ENCODE results near the gene CRYGN. TPM values are rescaled to one million over a fixed set of nuclear protein-coding genes. Genes with fewer than 3 reads are reported as not detected.

The CRYGN gene
- total and polyA plus RNA-seq, 9 of the 15 experiments (the other 6 are each of a cell fraction or from before 2014, with no cell fraction given) = not detected

GRCh38 chr7:151446412-151446811 is 6.5 kb upstream of the CRYGN start:
- intact Hi-C loops (cut with micrococcal nuclease) (loop anchor here (5.0 to 10.0 kb wide), 2 partner anchors 34 to 52 kb away; partner anchors contain the start of gene WDR86), in situ Hi-C loops (cut with MboI) (loop anchor here (5.0 kb wide), 2 partner anchors 89 to 129 kb away; no protein-coding TSS in a partner anchor)
- H3K9me3 ChIP-seq (replicated peaks; ENCODE audit: control insufficient read depth, insufficient read depth, low read depth, low read length) = no peaks in the 10 kb centered on the region
- FAIRE-seq (no peak), ATAC-seq (no peak), DNase-seq (ENCODE audit: extremely low read depth in 1 of 4, low spot score in 3 of 4) (no peak)
- no peak overlapping the region for H3K4me3 ChIP-seq
- no peak overlapping the region for H3K27ac ChIP-seq (ENCODE audit: extremely low read depth, low read depth, low read length)
- TF ChIP-seq ZNF511 (CRISPR knock-in tag; IDR thresholded peaks at IDR 0.05) (0 out of 2 replicates have a peak, but pooled peaks have one; percentile 9), DEAF1 (CRISPR knock-in tag; IDR thresholded peaks at IDR 0.05) (no peak)
- POLR2A ChIA-PET = interaction anchor here (0.6 to 1.3 kb wide), 2 partner anchors 9 to 121 kb away, joined by 3 read pairs; no protein-coding TSS in a partner anchor
- H3K4me1 ChIP-seq (replicated peaks in 1 of 2; ENCODE audit: control insufficient read depth in 2 of 2, insufficient read depth in 2 of 2, low read length in 2 of 2) = peaks cover 5 to 9% of the 10 kb centered on the region in 2 experiments; a peak in 3 of 5 replicates
- no peaks in the 10 kb centered on the region for H3K36me3 ChIP-seq (ENCODE audit: control insufficient read depth, insufficient read depth, low read length)
- no peaks in the 10 kb centered on the region for H3K79me2 ChIP-seq (ENCODE audit: control insufficient read depth, insufficient read depth, low read length)
- CTCF ChIA-PET (ENCODE audit: low intra/inter-chr PET ratio) = interaction anchor here (1.5 kb wide), 1 partner anchor 78 kb away, joined by 5 read pairs; no protein-coding TSS in a partner anchor
- no peak overlapping the region for H3K4me2 ChIP-seq (ENCODE audit: insufficient read depth, low read length)
- H3K27me3 ChIP-seq (ENCODE audit: control insufficient read depth in 2 of 2, insufficient read depth in 2 of 2, low read length in 2 of 2) = peaks cover 17 to 18% of the 10 kb centered on the region in 2 experiments
- BruUV-seq (replicated peaks) = no TSS peak
- H3K9ac ChIP-seq (ENCODE audit: insufficient read depth in 1 of 2, low read depth in 2 of 2, low read length in 2 of 2) = peak overlapping the region in 1 of 2 experiments; percentile 21; a peak in 1 of 4 replicates
- no peaks in the 10 kb centered on the region for H4K20me1 ChIP-seq (replicated peaks; ENCODE audit: control insufficient read depth, insufficient read depth, low read length)
- no peak overlapping the region for H2AFZ ChIP-seq (ENCODE audit: low read depth, low read length)
- H3K9me1 ChIP-seq (ENCODE audit: control insufficient read depth, insufficient read depth, low read length) = no peaks in the 10 kb centered on the region
- WGBS (ENCODE audit: insufficient coverage, low coverage, missing lambda C conversion rate) = 16% methylated on average over 2 of the region's 2 CpGs
